Caco-2 (cell line): ENCODE data around the gene PRR33. TPM values are rescaled to one million over a fixed set of nuclear protein-coding genes. Genes with fewer than 3 reads are reported as not detected.
"Not testable (repeated sequence)": the region's sequence is repeated elsewhere in the genome, so short reads cannot be mapped to it uniquely, and the experiment has no call there.

Experiments
- BruUV-seq: library from RNA; stranded (reverse); fragments of 400-500 nt; replicated peaks from 2 replicates; lab custom pipeline; 2021; lab: Mats Ljungman, UMichigan
- CTCF ChIA-PET: fragments of 300-600 bp; sonication (Branson Sonifier 250); formaldehyde crosslinking; loops from one replicate; lab custom pipeline; 2022; ENCODE audit warnings: antibody characterized with exemption; lab: Charles Lee
- POLR2A ChIA-PET: fragments of 300-600 bp; sonication (Branson Sonifier 250); formaldehyde crosslinking; loops from one replicate; lab custom pipeline; 2022; ENCODE audit warnings: antibody characterized with exemption; lab: Charles Lee
- DNase-seq, 2 experiments: peaks; one replicate each; pipeline versions ENCODE4 v3.0.0 to v3.0.0-alpha.2; 2020 to 2022
- H3K27me3 ChIP-seq: replicated peaks from 2 replicates; pipeline ENCODE4 v1.6.0; 2011; ENCODE audit warnings: low read length; ENCODE audit not compliant: control insufficient read depth, insufficient read depth
- H3K36me3 ChIP-seq: 2 replicates; pipeline ENCODE4 v1.5.1; 2011; ENCODE audit warnings: low read length; ENCODE audit not compliant: control insufficient read depth, insufficient read depth
- H3K4me1 ChIP-seq: fragments of 250-450 bp; sonication (Bioruptor Pico); 2 replicates; pipeline ENCODE4 v1.5.1; 2020; ENCODE audit warnings: mild to moderate bottlenecking
- H3K4me3 ChIP-seq: 2 replicates; pipeline ENCODE4 v1.5.1; 2011; ENCODE audit warnings: low read depth, mild to moderate bottlenecking, control low read depth, low read length
- H3K9me3 ChIP-seq: fragments of 250-450 bp; sonication (Bioruptor Pico); 2 replicates; pipeline ENCODE4 v1.5.1; 2020; ENCODE audit warnings: mild to moderate bottlenecking, moderate library complexity
- H3K27ac Mint-ChIP-seq: one replicate; pipeline ENCODE4 v1.8.0; 2022; ENCODE audit warnings: mixed read lengths; ENCODE audit not compliant: unreplicated experiment
- H3K27me3 Mint-ChIP-seq: one replicate; pipeline ENCODE4 v1.8.0; 2022; ENCODE audit warnings: mixed read lengths; ENCODE audit not compliant: insufficient read depth, unreplicated experiment
- H3K36me3 Mint-ChIP-seq: one replicate; pipeline ENCODE4 v1.8.0; 2022; ENCODE audit warnings: mild to moderate bottlenecking, mixed read lengths; ENCODE audit not compliant: insufficient read depth, unreplicated experiment
- H3K4me1 Mint-ChIP-seq: one replicate; pipeline ENCODE4 v1.8.0; 2022; ENCODE audit warnings: low read depth, mixed read lengths; ENCODE audit not compliant: unreplicated experiment
- H3K4me3 Mint-ChIP-seq: one replicate; pipeline ENCODE4 v1.8.0; 2022; ENCODE audit warnings: mild to moderate bottlenecking, moderate library complexity, mixed read lengths; ENCODE audit not compliant: unreplicated experiment
- H3K9me3 Mint-ChIP-seq: one replicate; pipeline ENCODE4 v1.8.0; 2022; ENCODE audit warnings: mixed read lengths; ENCODE audit not compliant: unreplicated experiment
- intact Hi-C: fragments of 100-400 bp; cut with micrococcal nuclease; formaldehyde crosslinking; loops from one replicate; pipeline ENCODE4 v1.10.0; 2022; ENCODE audit not compliant: unreplicated experiment
- total RNA-seq: library from RNA; stranded (reverse); gene quantifications from 2 replicates; pipeline ENCODE4 v1.2.3, GENCODE V29; 2022
- TF ChIP-seq, protein P1 (sequence below), 2 experiments: fragments of 200-600 bp in 1 of 2; IDR thresholded peaks; 1 replicate in 1 of 2; 2 replicates in 1 of 2; pipeline versions ENCODE4 v1.5.1 to v1.8.0; 2011 to 2022; ENCODE audit warnings: antibody characterized with exemption in 1 of 2, control low read depth in 1 of 2, inconsistent platforms in 1 of 2, low read depth in 1 of 2, low read length in 1 of 2, mild to moderate bottlenecking in 1 of 2, moderate library complexity in 1 of 2; ENCODE audit not compliant: insufficient read depth in 1 of 2, severe bottlenecking in 1 of 2, unreplicated experiment in 1 of 2

Gene PRR33
- total RNA-seq, 1 experiment from 2014 or later, result not detected

DNA sequence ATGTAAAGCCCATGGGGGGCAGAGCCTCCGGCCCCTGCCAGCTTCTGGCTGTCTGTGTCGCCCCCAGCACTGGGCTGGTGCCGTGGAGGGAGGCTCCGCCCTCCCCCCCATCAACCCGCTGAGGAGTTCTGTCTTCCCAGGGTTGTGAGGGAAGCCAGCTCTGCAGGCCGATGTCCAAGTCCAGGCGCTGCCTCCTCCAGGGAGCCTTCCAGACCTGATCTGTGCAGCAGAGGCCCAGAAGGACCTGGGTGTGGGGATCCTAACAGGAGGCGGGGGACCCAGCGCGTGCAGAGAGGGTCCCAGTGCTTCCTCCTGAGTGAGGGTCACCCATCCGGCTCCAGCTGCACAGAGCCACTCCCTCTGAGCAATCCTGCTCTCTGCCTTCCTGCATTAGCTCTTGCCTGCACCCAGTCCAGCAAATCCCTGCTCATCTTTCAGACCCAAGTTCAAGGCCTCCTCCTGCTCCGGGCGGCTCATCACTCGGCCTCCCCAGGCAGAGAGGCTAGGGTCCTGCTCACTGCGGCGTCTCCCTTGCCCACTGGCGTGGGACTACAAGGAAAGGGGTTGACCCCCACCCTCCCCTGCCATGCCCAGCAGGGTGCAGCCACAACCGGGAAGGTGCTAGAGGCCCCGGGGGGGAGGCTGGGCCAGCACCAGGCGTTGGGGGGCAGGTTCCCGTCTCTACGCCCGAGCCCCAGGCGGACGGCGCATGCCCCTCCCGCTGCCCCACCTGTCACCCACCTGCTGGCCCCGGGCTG lies 16.4 kb downstream of the PRR33 start:
- ChIA-PET POLR2A (no interaction called here), CTCF (interaction anchor here (0.6 to 2.8 kb wide), 4 partner anchors 20 to 223 kb away, joined by 3 to 10 read pairs (median 4); no protein-coding TSS in a partner anchor)
- Histone ChIP-seq H3K36me3 (no peaks in the 10 kb centered on the region), H3K9me3 (no peaks in the 10 kb centered on the region), H3K4me1 (peaks cover 7% of the 10 kb centered on the region), H3K4me3 (no peak overlapping the region), H3K27me3 (no peaks in the 10 kb centered on the region; the same call in 1 of the 2 replicates)
- H3K27ac Mint-ChIP-seq, result no peak overlapping the region
- H3K27me3 Mint-ChIP-seq, result peaks cover 2% of the 10 kb centered on the region
- no peak overlapping the region for H3K4me3 Mint-ChIP-seq
- H3K9me3 Mint-ChIP-seq, result no peaks in the 10 kb centered on the region
- intact Hi-C loops, result no loop called here
- TF ChIP-seq, protein P1, sequence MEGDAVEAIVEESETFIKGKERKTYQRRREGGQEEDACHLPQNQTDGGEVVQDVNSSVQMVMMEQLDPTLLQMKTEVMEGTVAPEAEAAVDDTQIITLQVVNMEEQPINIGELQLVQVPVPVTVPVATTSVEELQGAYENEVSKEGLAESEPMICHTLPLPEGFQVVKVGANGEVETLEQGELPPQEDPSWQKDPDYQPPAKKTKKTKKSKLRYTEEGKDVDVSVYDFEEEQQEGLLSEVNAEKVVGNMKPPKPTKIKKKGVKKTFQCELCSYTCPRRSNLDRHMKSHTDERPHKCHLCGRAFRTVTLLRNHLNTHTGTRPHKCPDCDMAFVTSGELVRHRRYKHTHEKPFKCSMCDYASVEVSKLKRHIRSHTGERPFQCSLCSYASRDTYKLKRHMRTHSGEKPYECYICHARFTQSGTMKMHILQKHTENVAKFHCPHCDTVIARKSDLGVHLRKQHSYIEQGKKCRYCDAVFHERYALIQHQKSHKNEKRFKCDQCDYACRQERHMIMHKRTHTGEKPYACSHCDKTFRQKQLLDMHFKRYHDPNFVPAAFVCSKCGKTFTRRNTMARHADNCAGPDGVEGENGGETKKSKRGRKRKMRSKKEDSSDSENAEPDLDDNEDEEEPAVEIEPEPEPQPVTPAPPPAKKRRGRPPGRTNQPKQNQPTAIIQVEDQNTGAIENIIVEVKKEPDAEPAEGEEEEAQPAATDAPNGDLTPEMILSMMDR (IDR thresholded peaks at IDR 0.05; ENCODE audit: insufficient read depth in 1 of 2, low read depth in 1 of 2, low read length in 1 of 2, severe bottlenecking in 1 of 2, unreplicated experiment in 1 of 2), result no peak
- no peaks in the 10 kb centered on the region for H3K36me3 Mint-ChIP-seq
- no peaks in the 10 kb centered on the region for H3K4me1 Mint-ChIP-seq
- BruUV-seq, result no TSS peak
- DNase-seq, result no peak

DNA sequence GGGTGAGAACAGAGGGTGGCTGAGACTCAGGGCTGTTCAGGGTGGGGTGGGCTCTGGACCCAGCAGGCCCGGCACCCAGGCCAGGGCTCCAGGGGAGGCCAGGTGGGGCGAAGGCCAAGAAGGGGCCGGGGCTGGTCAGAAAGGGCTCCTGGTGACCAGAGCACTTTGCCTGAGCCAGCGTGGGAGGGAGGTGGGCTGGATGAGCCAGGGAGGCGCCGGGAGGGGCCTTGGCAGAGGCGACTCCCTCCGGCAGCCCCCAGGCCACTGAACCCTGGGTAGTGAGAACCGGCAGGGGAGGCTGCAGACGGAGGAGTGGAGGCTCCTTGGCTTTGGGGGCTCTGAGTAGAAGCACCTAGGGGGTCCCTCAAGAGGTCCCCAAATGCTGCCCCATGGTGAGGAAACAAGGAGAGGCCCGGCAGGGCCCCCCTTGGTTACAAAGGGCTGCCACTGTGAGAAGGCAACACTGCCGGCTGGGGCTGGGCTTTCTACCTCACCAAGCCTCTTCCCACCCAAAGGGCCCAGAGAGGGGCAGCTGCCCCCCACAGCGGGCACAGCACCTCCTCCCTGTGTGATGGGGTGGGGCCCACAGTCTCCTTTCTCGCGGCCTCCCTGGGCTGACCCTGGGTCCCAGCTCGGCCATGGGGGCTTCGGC lies 17.1 kb downstream of the PRR33 start:
- H3K4me3 Mint-ChIP-seq, POLR2A ChIA-PET, BruUV-seq, H3K4me1 ChIP-seq, H3K9me3 ChIP-seq, H3K36me3 Mint-ChIP-seq, H3K9me3 Mint-ChIP-seq, H3K4me3 ChIP-seq, H3K27me3 Mint-ChIP-seq, H3K27ac Mint-ChIP-seq, H3K4me1 Mint-ChIP-seq, H3K36me3 ChIP-seq, DNase-seq, intact Hi-C loops, H3K27me3 ChIP-seq: not testable (repeated sequence)
- CTCF ChIA-PET, result interaction anchor here (0.6 kb wide), 2 partner anchors 19 to 222 kb away, joined by 3 read pairs; no protein-coding TSS in a partner anchor

DNA sequence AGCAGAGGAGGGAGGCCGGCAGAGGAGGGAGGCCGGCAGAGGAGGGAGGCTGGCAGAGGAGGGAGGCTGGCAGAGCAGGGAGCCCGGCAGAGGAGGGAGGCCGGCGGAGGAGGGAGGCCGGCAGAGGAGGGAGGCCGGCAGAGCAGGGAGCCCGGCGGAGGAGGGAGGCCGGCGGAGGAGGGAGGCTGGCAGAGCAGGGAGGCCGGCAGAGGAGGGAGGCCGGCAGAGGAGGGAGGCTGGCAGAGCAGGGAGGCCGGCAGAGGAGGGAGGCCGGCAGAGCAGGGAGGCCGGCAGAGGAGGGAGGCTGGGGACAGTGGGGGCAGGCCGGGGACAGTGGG lies 17.9 kb downstream of the PRR33 start:
- H3K9me3 ChIP-seq, DNase-seq, H3K27me3 Mint-ChIP-seq, H3K4me1 ChIP-seq, H3K4me1 Mint-ChIP-seq, H3K36me3 Mint-ChIP-seq, H3K4me3 ChIP-seq, H3K36me3 ChIP-seq, H3K4me3 Mint-ChIP-seq, intact Hi-C loops, H3K27ac Mint-ChIP-seq, H3K27me3 ChIP-seq, BruUV-seq, H3K9me3 Mint-ChIP-seq, CTCF ChIA-PET, POLR2A ChIA-PET: not testable (repeated sequence)
